ENCODE results near the gene F2. TPM values are rescaled to one million over a fixed set of nuclear protein-coding genes. Genes with fewer than 3 reads are reported as not detected.

F2 gene
- total RNA-seq, 2 experiments from 2014 or later, result not detected

DNA sequence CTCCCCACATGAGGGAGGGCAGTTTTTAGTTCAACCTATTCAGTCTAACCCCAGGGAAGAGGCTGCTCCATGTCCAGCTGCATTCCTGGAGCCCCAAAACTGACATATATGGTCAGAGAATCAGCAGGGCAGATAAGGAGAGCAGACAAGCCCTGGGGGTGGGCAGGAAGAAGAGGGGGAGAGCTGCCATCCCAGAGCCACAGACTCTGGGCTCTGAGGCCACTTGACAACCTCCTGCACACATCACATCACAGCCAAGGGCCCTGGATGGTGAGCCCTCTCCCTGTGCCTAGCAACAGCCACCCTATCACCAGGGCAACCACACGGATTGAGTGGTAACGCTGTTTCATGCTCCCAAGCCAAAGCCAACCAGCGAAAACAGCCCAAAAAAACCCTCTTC, 21.7 kb upstream of the F2 start:
- peak overlapping the region; percentile 60 for H3K4me3 Mint-ChIP-seq
- no peak for ATAC-seq (ENCODE audit: poor library complexity)
- no peaks in the 10 kb centered on the region for H3K9me3 Mint-ChIP-seq
- Histone ChIP-seq H3K27ac (ENCODE audit: low read depth in 1 of 2, low read length in 2 of 2) (no peak overlapping the region), H3K27me3 (ENCODE audit: control insufficient read depth in 1 of 2, insufficient read depth in 2 of 2, low read length in 2 of 2) (no peaks in the 10 kb centered on the region), H3K4me3 (ENCODE audit: low read length) (no peak overlapping the region), H3K4me1 (ENCODE audit: insufficient read depth, low read length) (peaks cover 68% of the 10 kb centered on the region), H3K36me3 (ENCODE audit: insufficient read depth, low read length) (peaks cover 42% of the 10 kb centered on the region), H3K9me3 (ENCODE audit: control insufficient read depth in 1 of 2, insufficient read depth in 1 of 2, low read length in 2 of 2) (no peaks in the 10 kb centered on the region)
- CTCF ChIA-PET, result no interaction called here
- intact Hi-C loops (cut with DNase I, micrococcal nuclease), result loop anchor here in 1 of 2 experiments (10.0 kb wide), 1 partner anchor 583 kb away; no protein-coding TSS in a partner anchor
- peaks cover 69% of the 10 kb centered on the region for H3K36me3 Mint-ChIP-seq (ENCODE audit: low read depth)
- peaks cover 47% of the 10 kb centered on the region for H3K4me1 Mint-ChIP-seq (ENCODE audit: low read depth)
- H3K27ac Mint-ChIP-seq, result peak overlapping the region; percentile 52
- no peaks in the 10 kb centered on the region for H3K27me3 Mint-ChIP-seq
- DNase-seq, result no peak
- POLR2A ChIA-PET, result interaction anchor here (1.3 to 10.9 kb wide), 2 partner anchors 24 to 80 kb away, joined by 5 to 146 read pairs; partner anchors contain the start of genes ATG13 and HARBI1
- TF ChIP-seq, protein P1, sequence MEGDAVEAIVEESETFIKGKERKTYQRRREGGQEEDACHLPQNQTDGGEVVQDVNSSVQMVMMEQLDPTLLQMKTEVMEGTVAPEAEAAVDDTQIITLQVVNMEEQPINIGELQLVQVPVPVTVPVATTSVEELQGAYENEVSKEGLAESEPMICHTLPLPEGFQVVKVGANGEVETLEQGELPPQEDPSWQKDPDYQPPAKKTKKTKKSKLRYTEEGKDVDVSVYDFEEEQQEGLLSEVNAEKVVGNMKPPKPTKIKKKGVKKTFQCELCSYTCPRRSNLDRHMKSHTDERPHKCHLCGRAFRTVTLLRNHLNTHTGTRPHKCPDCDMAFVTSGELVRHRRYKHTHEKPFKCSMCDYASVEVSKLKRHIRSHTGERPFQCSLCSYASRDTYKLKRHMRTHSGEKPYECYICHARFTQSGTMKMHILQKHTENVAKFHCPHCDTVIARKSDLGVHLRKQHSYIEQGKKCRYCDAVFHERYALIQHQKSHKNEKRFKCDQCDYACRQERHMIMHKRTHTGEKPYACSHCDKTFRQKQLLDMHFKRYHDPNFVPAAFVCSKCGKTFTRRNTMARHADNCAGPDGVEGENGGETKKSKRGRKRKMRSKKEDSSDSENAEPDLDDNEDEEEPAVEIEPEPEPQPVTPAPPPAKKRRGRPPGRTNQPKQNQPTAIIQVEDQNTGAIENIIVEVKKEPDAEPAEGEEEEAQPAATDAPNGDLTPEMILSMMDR (IDR thresholded peaks at IDR 0.05), result no peak

GRCh38 chr11:46697723-46698122, 21.3 kb upstream of the F2 start:
- Mint-ChIP-seq H3K27me3 (no peaks in the 10 kb centered on the region), H3K9me3 (no peaks in the 10 kb centered on the region), H3K4me3 (peak overlapping the region; percentile 60), H3K36me3 (ENCODE audit: low read depth) (peaks cover 69% of the 10 kb centered on the region), H3K27ac (peak overlapping the region; percentile 52), H3K4me1 (ENCODE audit: low read depth) (peaks cover 52% of the 10 kb centered on the region)
- Histone ChIP-seq H3K27ac (ENCODE audit: low read depth in 1 of 2, low read length in 2 of 2) (no peak overlapping the region), H3K4me3 (ENCODE audit: low read length) (no peak overlapping the region), H3K36me3 (ENCODE audit: insufficient read depth, low read length) (peaks cover 44% of the 10 kb centered on the region), H3K27me3 (ENCODE audit: control insufficient read depth in 1 of 2, insufficient read depth in 2 of 2, low read length in 2 of 2) (no peaks in the 10 kb centered on the region), H3K4me1 (ENCODE audit: insufficient read depth, low read length) (peaks cover 71% of the 10 kb centered on the region), H3K9me3 (ENCODE audit: control insufficient read depth in 1 of 2, insufficient read depth in 1 of 2, low read length in 2 of 2) (no peaks in the 10 kb centered on the region)
- intact Hi-C loops (cut with DNase I, micrococcal nuclease), result loop anchor here in 1 of 2 experiments (10.0 kb wide), 1 partner anchor 583 kb away; no protein-coding TSS in a partner anchor
- ATAC-seq (ENCODE audit: poor library complexity) (no peak), DNase-seq (no peak)
- TF ChIP-seq, protein P1 (IDR thresholded peaks at IDR 0.05), result no peak
- CTCF ChIA-PET, result no interaction called here
- POLR2A ChIA-PET, result interaction anchor here (1.3 to 10.9 kb wide), 2 partner anchors 25 to 81 kb away, joined by 5 to 146 read pairs; partner anchors contain the start of genes ATG13 and HARBI1

GRCh38 chr11:46698597-46698996, 20.4 kb upstream of the F2 start:
- H3K36me3 Mint-ChIP-seq (ENCODE audit: low read depth), result peaks cover 74% of the 10 kb centered on the region
- H3K4me1 Mint-ChIP-seq (ENCODE audit: low read depth), result peaks cover 60% of the 10 kb centered on the region
- H3K9me3 Mint-ChIP-seq, result no peaks in the 10 kb centered on the region
- ATAC-seq (ENCODE audit: poor library complexity) (no peak), DNase-seq (no peak)
- H3K27me3 ChIP-seq (ENCODE audit: control insufficient read depth in 1 of 2, insufficient read depth in 2 of 2, low read length in 2 of 2), result no peaks in the 10 kb centered on the region
- peaks cover 46% of the 10 kb centered on the region for H3K36me3 ChIP-seq (ENCODE audit: insufficient read depth, low read length)
- H3K27me3 Mint-ChIP-seq, result no peaks in the 10 kb centered on the region
- no peak overlapping the region for H3K4me3 ChIP-seq (ENCODE audit: low read length)
- H3K4me3 Mint-ChIP-seq, result peak overlapping the region; percentile 96
- peaks cover 76% of the 10 kb centered on the region for H3K4me1 ChIP-seq (ENCODE audit: insufficient read depth, low read length)
- POLR2A ChIA-PET, result interaction anchor here (0.6 to 10.9 kb wide), 3 partner anchors 26 to 212 kb away, joined by 3 to 146 read pairs (median 3); no protein-coding TSS in a partner anchor
- H3K27ac Mint-ChIP-seq, result peak overlapping the region; percentile 65
- intact Hi-C loops (cut with DNase I, micrococcal nuclease), result loop anchor here in 1 of 2 experiments (10.0 kb wide), 1 partner anchor 584 kb away; no protein-coding TSS in a partner anchor
- H3K9me3 ChIP-seq (ENCODE audit: control insufficient read depth in 1 of 2, insufficient read depth in 1 of 2, low read length in 2 of 2), result no peaks in the 10 kb centered on the region
- TF ChIP-seq, protein P1 (IDR thresholded peaks at IDR 0.05), result no peak
- CTCF ChIA-PET, result interaction anchor here (1.2 kb wide), 1 partner anchor 169 kb away, joined by 3 read pairs; no protein-coding TSS in a partner anchor
- H3K27ac ChIP-seq (ENCODE audit: low read depth in 1 of 2, low read length in 2 of 2), result no peak overlapping the region
